ENCODE measurements around the gene SLC22A31.

DNA sequence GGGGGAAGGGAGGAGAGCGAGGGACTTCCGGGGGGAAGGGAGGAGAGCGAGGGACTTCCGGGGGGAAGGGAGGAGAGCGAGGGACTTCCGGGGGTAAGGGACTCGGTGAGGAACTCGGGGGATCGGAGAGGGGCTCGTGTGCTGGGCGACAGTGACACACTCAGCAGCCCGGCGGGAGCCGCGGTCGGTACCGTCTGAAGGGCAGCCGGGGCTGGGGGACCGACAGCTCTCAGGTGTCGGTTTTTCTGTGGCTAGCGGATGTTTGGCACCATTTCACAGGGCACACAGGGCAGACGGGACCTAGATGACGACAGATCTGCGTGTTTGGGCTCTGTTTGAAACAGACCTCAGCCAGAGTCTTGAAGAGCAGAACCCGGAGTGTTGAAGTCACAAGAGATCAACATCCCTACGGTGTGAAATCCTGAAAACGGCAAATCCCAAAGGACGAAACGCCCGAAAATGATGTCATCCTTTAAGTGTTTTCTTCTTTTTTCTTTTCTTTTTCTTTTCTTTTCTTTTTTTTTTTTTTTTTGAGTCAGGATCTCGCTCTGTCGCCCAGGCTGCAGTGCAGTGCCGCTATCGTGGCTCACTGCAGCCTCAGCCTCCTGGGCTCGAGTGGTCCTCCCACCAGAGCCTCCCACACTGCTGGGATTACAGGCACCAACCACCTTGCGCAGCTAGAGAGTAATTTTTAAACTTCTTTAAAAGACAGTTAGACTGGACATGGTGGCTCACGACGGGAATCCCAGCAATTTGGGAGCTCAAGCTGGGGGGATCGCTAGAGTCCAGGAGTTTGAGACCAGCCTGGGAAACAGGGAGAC lies 41.1 kb upstream of the SLC22A31 start:
- TF ChIP-seq, protein P1, sequence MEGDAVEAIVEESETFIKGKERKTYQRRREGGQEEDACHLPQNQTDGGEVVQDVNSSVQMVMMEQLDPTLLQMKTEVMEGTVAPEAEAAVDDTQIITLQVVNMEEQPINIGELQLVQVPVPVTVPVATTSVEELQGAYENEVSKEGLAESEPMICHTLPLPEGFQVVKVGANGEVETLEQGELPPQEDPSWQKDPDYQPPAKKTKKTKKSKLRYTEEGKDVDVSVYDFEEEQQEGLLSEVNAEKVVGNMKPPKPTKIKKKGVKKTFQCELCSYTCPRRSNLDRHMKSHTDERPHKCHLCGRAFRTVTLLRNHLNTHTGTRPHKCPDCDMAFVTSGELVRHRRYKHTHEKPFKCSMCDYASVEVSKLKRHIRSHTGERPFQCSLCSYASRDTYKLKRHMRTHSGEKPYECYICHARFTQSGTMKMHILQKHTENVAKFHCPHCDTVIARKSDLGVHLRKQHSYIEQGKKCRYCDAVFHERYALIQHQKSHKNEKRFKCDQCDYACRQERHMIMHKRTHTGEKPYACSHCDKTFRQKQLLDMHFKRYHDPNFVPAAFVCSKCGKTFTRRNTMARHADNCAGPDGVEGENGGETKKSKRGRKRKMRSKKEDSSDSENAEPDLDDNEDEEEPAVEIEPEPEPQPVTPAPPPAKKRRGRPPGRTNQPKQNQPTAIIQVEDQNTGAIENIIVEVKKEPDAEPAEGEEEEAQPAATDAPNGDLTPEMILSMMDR (IDR thresholded peaks at IDR 0.05), result no peak
- TF ChIP-seq POLR2A (IDR thresholded peaks at IDR 0.05) (peak; percentile 97), EP300 (IDR thresholded peaks at IDR 0.05) (no peak)

Measured in ovary (tissue), 3 donors.